HepG2 (cell line): ENCODE data around the gene ZNF793. TPM values are rescaled to one million over a fixed set of nuclear protein-coding genes. Genes with fewer than 3 reads are reported as not detected.

Source experiments
- ADNP ChIP-seq: sonication (generic); formaldehyde crosslinking; IDR thresholded peaks from 2 replicates; pipeline ENCODE4 v1.4.0; 2020; ENCODE audit warnings: missing genetic modification reagents
- ASH2L ChIP-seq: fragments of 300-600, 200-600 bp; sonication (generic); IDR thresholded peaks from 2 replicates; pipeline ENCODE4 v1.7.0; 2017; ENCODE audit warnings: low read depth, mild to moderate bottlenecking, moderate library complexity, mixed read lengths, low read length; ENCODE audit not compliant: insufficient read length
- CAMTA2 ChIP-seq: sonication (generic); formaldehyde crosslinking; IDR thresholded peaks from 2 replicates; pipeline ENCODE4 v1.4.0; 2020; ENCODE audit warnings: mild to moderate bottlenecking, missing genetic modification reagents, borderline replicate concordance
- DNMT3B ChIP-seq: conservative IDR thresholded peaks from 2 replicates; pipeline ENCODE4 v1.6.1; 2016; ENCODE audit warnings: missing biosample characterization, control low read depth
- ELF3 ChIP-seq: IDR thresholded peaks from 2 replicates; pipeline ENCODE4 v1.6.1; 2016; ENCODE audit warnings: missing genetic modification reagents, missing compliant biosample characterization
- ESRRA ChIP-seq: sonication (generic); formaldehyde crosslinking; IDR thresholded peaks from 2 replicates; pipeline ENCODE4 v1.5.1; 2020; ENCODE audit warnings: mild to moderate bottlenecking, low read depth, missing genetic modification reagents
- ETV5 ChIP-seq: IDR thresholded peaks from 2 replicates; pipeline ENCODE4 v1.6.1; 2018; ENCODE audit warnings: missing biosample characterization, missing genetic modification reagents, inconsistent platforms, borderline replicate concordance
- GABPA ChIP-seq, 2 experiments: IDR thresholded peaks; 2 replicates each; pipeline ENCODE4 v1.6.1; 2011 to 2016; ENCODE audit warnings: low read depth in 2 of 2, low read length in 1 of 2, missing biosample characterization in 1 of 2, missing genetic modification characterization in 1 of 2
- HDAC2 ChIP-seq: sonication (generic); formaldehyde crosslinking; IDR thresholded peaks from 2 replicates; pipeline ENCODE4 v1.4.0; 2020; ENCODE audit warnings: missing genetic modification reagents
- HOXA5 ChIP-seq: sonication (generic); formaldehyde crosslinking; IDR thresholded peaks from 2 replicates; pipeline ENCODE4 v1.4.0; 2020; ENCODE audit warnings: missing genetic modification reagents
- NFATC3 ChIP-seq: sonication (generic); formaldehyde crosslinking; IDR thresholded peaks from 2 replicates; pipeline ENCODE4 v1.5.1; 2020; ENCODE audit warnings: mild to moderate bottlenecking, missing genetic modification reagents
- NR2F2 ChIP-seq: IDR thresholded peaks from 2 replicates; pipeline ENCODE4 v1.6.1; 2012; ENCODE audit warnings: low read depth, inconsistent platforms, borderline replicate concordance
- PAX8 ChIP-seq: sonication (generic); formaldehyde crosslinking; IDR thresholded peaks from 2 replicates; pipeline ENCODE4 v1.8.0; 2022; ENCODE audit warnings: mild to moderate bottlenecking, missing genetic modification reagents, borderline replicate concordance
- SIX4 ChIP-seq: sonication (generic); formaldehyde crosslinking; IDR thresholded peaks from 2 replicates; pipeline ENCODE4 v1.4.0; 2020; ENCODE audit warnings: missing genetic modification reagents
- TARDBP ChIP-seq: sonication (generic); formaldehyde crosslinking; IDR thresholded peaks from 2 replicates; pipeline ENCODE4 v1.8.0; 2022; ENCODE audit warnings: mild to moderate bottlenecking, missing genetic modification reagents
- TGIF2 ChIP-seq: IDR thresholded peaks from 2 replicates; pipeline ENCODE4 v1.6.1; 2016; ENCODE audit warnings: control low read depth, missing compliant biosample characterization
- ZNF263 ChIP-seq: sonication (generic); formaldehyde crosslinking; IDR thresholded peaks from 2 replicates; pipeline ENCODE4 v1.4.0; 2020; ENCODE audit warnings: missing genetic modification reagents
- ZNF343 ChIP-seq: sonication (generic); formaldehyde crosslinking; IDR thresholded peaks from 2 replicates; pipeline ENCODE4 v1.4.0; 2020; ENCODE audit warnings: mild to moderate bottlenecking, missing genetic modification reagents
- ZNF407 ChIP-seq: sonication (generic); formaldehyde crosslinking; IDR thresholded peaks from one replicate; pipeline ENCODE4 v1.5.1; 2020; ENCODE audit warnings: mild to moderate bottlenecking, missing genetic modification reagents; ENCODE audit errors: not compliant biosample characterization
- ZNF431 ChIP-seq: sonication (generic); formaldehyde crosslinking; IDR thresholded peaks from 2 replicates; pipeline ENCODE4 v1.9.0; 2022; ENCODE audit warnings: missing genetic modification reagents, low read depth, mild to moderate bottlenecking, borderline replicate concordance
- polyA plus RNA-seq, 8 experiments: library from polyadenylated mRNA; depleted of rRNA in 3 of 8; stranded (reverse) in 7 of 8; unstranded in 1 of 8; fragments of >200 nt; fragmentation: Illumina TruSeq in 4 of 8; extraction: Trizol in 4 of 8; gene quantifications; 2 replicates each; pipeline versions ENCODE4 v1.2.1 to v1.2.3, GENCODE V29; 2011 to 2016; ENCODE audit warnings: low read depth in 4 of 8, missing spikeins in 1 of 8, mixed read lengths in 1 of 8; ENCODE audit not compliant: insufficient read depth in 1 of 8
- total RNA-seq, 5 experiments: library from RNA; depleted of rRNA; stranded (reverse); fragments of >200 nt; fragmentation: Illumina TruSeq; extraction: Trizol; gene quantifications; 2 replicates each; pipeline ENCODE4 v1.2.3, GENCODE V29; 2016; ENCODE audit warnings: low read depth in 1 of 5
- TF ChIP-seq, protein P1 (sequence below): IDR thresholded peaks from 2 replicates; pipeline ENCODE4 v1.6.1; 2012; ENCODE audit warnings: inconsistent platforms
- TF ChIP-seq, protein P2 (sequence below): sonication (generic); formaldehyde crosslinking; IDR thresholded peaks from 2 replicates; pipeline ENCODE4 v1.8.1; 2023; ENCODE audit warnings: missing genetic modification reagents, mild to moderate bottlenecking, borderline replicate concordance

The ZNF793 gene
- total and polyA plus RNA-seq, 2 of the 13 experiments (the other 11 are each of a cell fraction or from before 2014, with no cell fraction given) = 0.13 to 0.35 TPM

DNA sequence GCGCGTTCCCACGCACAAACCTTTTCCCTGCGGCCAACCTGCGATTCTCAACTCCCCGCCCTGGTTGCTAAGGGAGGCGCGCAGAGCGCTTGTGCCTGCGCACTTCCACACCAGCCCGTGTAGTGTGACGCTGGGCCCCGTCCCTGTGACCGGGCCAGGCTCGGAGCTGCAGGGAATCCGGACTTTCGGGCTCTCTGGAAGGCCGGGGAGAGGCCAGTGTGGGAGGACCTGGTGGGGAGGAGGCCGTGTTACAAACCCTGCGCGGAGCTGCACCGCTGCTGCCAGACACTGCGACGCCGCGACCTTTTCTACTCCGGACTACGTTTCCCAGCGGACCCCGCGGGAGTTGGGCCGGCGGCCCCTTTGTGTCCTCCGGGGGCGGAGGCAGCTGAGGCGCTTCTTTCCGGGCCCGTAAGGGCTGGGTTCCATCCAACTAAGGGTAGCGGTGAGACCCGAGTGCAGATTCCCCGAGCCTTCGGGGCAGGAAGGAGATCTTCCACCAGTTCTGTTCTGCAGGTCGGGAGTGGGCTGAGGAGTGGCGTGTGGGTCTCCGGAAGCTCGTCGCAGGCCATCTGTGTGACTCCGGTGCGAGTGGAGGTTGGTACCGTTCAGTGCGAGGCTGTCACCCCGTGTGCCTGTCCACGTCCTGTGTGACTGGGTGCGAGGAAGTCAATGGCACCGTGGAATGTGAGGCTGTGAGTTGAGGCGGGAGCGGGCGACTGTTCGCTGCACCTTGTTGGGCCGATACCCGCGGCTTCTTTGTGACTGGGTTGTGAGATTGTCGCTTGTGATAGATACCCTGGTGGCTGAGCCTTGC, 37.6 kb upstream of the ZNF793 start, which contains the start of gene ZNF570 (continued):
- TF ChIP-seq, protein P1, sequence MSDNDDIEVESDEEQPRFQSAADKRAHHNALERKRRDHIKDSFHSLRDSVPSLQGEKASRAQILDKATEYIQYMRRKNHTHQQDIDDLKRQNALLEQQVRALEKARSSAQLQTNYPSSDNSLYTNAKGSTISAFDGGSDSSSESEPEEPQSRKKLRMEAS = peak; percentile 43
- TF ChIP-seq TARDBP (peak; percentile 22; the same call in 1 of the 2 replicates), ESRRA (CRISPR knock-in tag) (peak; percentile 50; the same call in 1 of the 2 replicates), ASH2L (peak; percentile 85), NFATC3 (peak; percentile 83; the same call in 1 of the 2 replicates), ZNF343 (CRISPR knock-in tag) (no peak), ZNF431 (CRISPR knock-in tag) (no peak), ZNF263 (CRISPR knock-in tag) (peak; percentile 77), CAMTA2 (CRISPR knock-in tag) (0 out of 2 replicates have a peak, but pooled peaks have one; percentile 82), HOXA5 (0 out of 2 replicates have a peak, but pooled peaks have one; percentile 43), PAX8 (CRISPR knock-in tag) (0 out of 2 replicates have a peak, but pooled peaks have one; percentile 69), SIX4 (CRISPR knock-in tag) (no peak), ETV5 (CRISPR knock-in tag) (peak; percentile 35; the same call in 1 of the 2 replicates), TGIF2 (0 out of 2 replicates have a peak, but pooled peaks have one; percentile 26), GABPA (IDR thresholded peaks at IDR 0.05; ENCODE audit: low read depth, low read length) (peak; percentile 77), GABPA (CRISPR knock-in tag; IDR thresholded peaks at IDR 0.05; ENCODE audit: low read depth) (peak; percentile 93), DNMT3B (peak; percentile 24; the same call in 1 of the 2 replicates), ELF3 (CRISPR knock-in tag) (0 out of 2 replicates have a peak, but pooled peaks have one; percentile 56), HDAC2 (CRISPR knock-in tag) (peak; percentile 28; the same call in 1 of the 2 replicates), NR2F2 (no peak), ADNP (CRISPR knock-in tag) (no peak), ZNF407 (CRISPR knock-in tag) (no peak)
- TF ChIP-seq, protein P2, sequence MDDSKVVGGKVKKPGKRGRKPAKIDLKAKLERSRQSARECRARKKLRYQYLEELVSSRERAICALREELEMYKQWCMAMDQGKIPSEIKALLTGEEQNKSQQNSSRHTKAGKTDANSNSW (CRISPR knock-in tag) = no peak
